A172 (cell line): ENCODE data around the gene TUFM. TPM values are rescaled to one million over a fixed set of nuclear protein-coding genes. Genes with fewer than 3 reads are reported as not detected.

ENCODE experiments used
- DNase-seq: peaks from one replicate; pipeline ENCODE4 v3.0.0-alpha.2; 2015; ENCODE audit warnings: low spot score
- total RNA-seq: library from RNA; depleted of rRNA; stranded (reverse); fragments of >200 nt; shearing (Covaris generic); gene quantifications from 2 replicates; pipeline ENCODE4 v1.2.3, GENCODE V29; 2014; rRNA removed

TUFM gene
- total RNA-seq, 1 experiment from 2014 or later, result 225 TPM

- DNase-seq, result peak; percentile 80
Measured at GRCh38 chr16:28802235-28803019, 43.7 kb downstream of the TUFM start.

Other genes starting within 250 kb of the TUFM start
- gene SULT1A2, start 249.3 kb downstream of the TUFM start, total RNA-seq, result 0.17 and 0.21 TPM in 2 replicates
- gene SULT1A1, start 236.3 kb downstream of the TUFM start, total RNA-seq, result 94.4 and 111 TPM in 2 replicates
- gene NPIPB8, start 208.3 kb downstream of the TUFM start, total RNA-seq, result 0.14 TPM in 1 of 2 replicates, not detected in the other
- 84.7 and 109 TPM in 2 replicates for gene EIF3C, start 134.9 kb downstream of the TUFM start, total RNA-seq
- gene NPIPB9, start 94.6 kb downstream of the TUFM start, total RNA-seq, result 0.83 TPM in 1 of 2 replicates, not detected in the other
- 39.4 and 40.0 TPM in 2 replicates for gene ATXN2L, start 23.3 kb downstream of the TUFM start, total RNA-seq
- 17.1 and 19.3 TPM in 2 replicates for gene SH2B1, start 17.5 kb upstream of the TUFM start, total RNA-seq
- gene ATP2A1, start 32.1 kb upstream of the TUFM start, total RNA-seq, result 0.14 and 1.1 TPM in 2 replicates
- 46.0 and 64.3 TPM in 2 replicates for gene RABEP2, start 78.9 kb upstream of the TUFM start, total RNA-seq
- not detected in 2 replicates for gene CD19, start 85.6 kb upstream of the TUFM start, total RNA-seq
- gene NFATC2IP, start 104.6 kb upstream of the TUFM start, total RNA-seq, result 27.2 and 28.1 TPM in 2 replicates
- 44.7 and 49.9 TPM in 2 replicates for gene SPNS1, start 128.4 kb upstream of the TUFM start, total RNA-seq
- gene LAT, start 138.7 kb upstream of the TUFM start, total RNA-seq, result 42.7 and 77.4 TPM in 2 replicates